ENCODE data around the gene SHB.

GRCh38 chr9:37936376-37936775 is 132.7 kb downstream of the SHB start:
- TF ChIP-seq CTCF (IDR thresholded peaks at IDR 0.05) (no peak), EP300 (IDR thresholded peaks at IDR 0.05) (no peak), POLR2A (IDR thresholded peaks at IDR 0.05) (no peak), POLR2AphosphoS5 (IDR thresholded peaks at IDR 0.05) (no peak)
